Daoy (cell line): ENCODE measurements around the gene SNX11. TPM values are rescaled to one million over a fixed set of nuclear protein-coding genes. Genes with fewer than 3 reads are reported as not detected.

Experiments
- DNase-seq: peaks from one replicate; pipeline ENCODE4 v3.0.0-alpha.2; 2015; ENCODE audit warnings: low read depth
- total RNA-seq: library from RNA; depleted of rRNA; stranded (reverse); fragments of >200 nt; shearing (Covaris generic); gene quantifications from 2 replicates; pipeline ENCODE4 v1.2.3, GENCODE V29; 2014

Gene SNX11
- total RNA-seq, 1 experiment from 2014 or later: 8.2 TPM

DNA sequence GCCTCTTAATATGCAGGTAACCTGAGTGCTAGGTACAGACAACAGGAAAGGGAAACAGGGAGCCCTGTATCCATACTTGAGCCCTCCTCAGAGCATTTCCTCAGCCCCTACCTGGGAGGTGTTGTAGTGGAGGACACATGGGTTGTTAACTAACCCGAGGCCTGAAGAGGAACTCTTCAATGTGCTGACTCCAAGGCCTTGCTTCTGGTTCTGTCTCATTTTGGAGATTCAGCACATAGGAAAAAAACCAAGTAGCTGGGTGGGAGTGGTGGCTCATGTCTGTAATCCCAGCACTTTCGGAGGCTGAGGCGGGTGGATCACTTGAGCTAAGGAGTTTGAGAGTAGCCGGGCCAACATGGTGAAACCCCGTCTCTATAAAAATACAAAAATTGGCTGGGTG is 24.8 kb downstream of the SNX11 start:
- no peak for DNase-seq

DNA sequence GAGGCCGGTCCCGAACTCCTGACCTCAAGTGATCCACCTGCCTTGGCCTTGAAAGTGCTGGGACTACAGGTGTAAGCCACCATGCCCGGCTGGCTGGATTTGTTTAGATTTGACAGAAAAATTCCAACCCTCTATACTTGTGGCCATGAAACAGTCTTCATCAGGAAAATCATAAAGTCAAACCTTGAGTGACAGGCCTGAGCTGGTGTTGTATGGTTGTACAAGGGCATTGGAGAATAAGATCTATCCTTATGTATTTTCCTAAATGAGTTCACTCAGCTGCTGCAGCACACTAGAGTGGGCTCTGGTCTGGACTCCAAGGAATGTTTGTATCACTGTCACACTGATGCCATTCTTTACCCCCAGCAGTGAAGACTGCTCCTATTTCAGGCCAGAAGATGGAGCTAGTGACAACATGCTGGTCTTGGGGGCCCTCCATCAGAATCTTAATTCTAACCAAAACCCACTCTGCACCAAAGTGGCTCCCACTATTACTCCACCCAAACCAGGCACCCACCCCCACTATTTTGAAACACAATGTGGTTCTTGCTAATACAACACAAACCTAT is 27.4 kb downstream of the SNX11 start:
- DNase-seq: no peak

DNA sequence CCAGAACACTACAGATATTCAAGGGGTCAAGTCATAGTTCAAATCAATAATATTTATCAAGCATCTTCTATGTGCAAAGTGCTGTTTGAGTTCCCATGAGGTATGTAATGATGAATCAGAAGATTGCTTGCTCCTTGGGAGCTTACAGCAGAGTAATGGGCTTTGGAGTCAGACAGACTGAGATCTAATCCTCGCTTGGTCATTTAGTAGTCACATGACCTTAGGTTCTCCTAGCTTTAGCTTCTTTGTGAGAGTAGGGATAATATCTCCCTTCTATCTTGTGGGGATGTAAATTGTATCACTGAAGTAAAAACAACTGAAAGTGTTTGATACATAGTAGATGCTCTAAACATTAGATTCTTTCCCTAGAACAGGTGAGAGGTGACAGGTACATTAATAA is 30.1 kb downstream of the SNX11 start:
- DNase-seq: no peak

DNA sequence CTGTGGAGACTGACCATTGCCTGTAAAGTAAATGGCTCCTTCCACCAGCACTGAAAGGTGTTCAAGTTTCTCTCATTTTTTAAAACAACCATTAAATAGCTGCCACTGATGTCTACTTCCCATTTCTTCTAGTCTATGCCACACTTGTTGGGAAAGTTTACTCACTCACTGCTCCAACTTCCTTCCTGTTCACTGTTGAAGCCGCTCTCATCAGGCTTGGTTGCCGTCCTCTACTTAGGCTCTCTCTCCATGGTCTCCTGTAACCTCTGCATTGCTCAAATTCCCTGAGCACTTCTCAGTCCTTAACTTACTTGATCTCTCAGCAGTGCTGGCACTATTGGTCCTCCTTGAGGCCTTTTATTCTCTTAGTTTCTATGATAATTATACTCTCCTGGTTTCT is 32.4 kb downstream of the SNX11 start:
- no peak for DNase-seq

DNA sequence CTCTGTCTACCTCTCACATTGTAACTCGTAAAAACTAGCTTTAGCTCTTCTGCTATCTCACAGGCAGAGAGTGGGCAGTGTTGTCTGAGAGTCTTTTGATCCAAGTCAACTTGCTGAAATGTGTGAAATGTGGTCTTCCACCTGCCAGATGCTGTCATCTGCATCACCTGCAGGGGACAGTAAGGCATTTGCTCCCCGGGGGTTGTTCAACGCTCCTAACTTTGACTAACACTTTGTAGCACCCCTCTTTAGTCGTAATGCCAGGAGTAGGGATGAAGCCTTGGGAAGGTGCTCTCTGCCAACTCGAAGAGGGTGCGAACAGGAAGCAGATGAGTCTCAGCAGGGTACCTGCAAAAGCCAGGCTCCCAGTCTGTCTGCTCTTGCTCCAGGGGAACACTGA is 36.1 kb downstream of the SNX11 start:
- no peak for DNase-seq

DNA sequence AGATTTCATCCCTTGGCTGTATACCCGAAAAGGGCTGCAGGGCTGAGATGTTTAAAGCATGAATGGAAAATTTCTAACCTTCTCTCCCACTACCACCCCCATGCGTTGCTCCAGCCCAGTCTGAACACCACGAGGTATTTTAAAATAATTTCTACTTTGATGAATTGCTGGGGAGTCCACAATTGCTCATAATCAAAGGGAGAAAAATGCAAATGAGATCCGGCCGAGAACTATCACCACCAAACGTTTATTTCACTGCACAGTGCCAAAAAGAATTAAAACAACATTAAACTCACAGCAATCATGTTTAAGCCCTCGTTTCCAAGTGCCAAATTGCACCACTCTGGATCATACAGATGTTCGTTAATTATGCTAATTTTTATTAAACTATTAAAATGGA is 36.7 kb downstream of the SNX11 start:
- DNase-seq: no peak

DNA sequence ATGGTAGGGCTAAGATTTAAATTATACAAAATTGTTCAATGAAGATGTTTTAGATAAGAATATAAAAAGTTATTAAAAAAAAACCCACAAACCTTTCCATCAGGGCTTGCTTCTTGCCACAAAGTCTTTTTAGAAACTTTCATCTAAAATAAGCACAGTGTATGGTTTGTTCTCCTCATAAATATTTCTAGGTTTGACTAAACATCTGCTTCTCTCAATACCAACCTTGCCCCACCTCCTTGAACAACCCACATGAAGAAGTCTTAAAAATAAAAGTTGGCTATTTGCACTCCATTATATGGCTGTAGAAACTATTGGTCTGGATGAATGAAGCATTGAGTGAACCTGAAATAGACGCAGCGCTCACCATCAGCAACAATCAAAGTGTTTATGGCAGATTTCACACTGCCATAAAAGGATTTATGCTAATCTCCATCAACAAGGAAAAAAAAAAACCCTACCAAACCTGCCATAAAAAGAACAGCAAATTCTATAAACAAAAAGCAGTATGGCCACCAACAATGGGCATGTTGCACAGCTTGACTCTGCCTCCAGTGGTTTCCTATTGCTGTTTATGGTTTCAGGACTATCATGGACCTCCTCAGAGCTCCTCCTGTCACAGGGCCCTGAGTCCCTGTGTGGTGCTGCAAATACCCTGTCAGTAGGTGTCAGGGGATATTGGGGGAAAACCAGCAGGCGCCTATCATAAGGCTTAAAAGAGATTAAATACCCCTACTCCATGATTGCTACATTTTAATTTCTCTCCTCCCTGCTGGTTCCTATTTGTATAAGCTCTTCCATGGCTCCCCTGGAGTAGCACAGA is 37.6 kb downstream of the SNX11 start:
- DNase-seq: no peak

DNA sequence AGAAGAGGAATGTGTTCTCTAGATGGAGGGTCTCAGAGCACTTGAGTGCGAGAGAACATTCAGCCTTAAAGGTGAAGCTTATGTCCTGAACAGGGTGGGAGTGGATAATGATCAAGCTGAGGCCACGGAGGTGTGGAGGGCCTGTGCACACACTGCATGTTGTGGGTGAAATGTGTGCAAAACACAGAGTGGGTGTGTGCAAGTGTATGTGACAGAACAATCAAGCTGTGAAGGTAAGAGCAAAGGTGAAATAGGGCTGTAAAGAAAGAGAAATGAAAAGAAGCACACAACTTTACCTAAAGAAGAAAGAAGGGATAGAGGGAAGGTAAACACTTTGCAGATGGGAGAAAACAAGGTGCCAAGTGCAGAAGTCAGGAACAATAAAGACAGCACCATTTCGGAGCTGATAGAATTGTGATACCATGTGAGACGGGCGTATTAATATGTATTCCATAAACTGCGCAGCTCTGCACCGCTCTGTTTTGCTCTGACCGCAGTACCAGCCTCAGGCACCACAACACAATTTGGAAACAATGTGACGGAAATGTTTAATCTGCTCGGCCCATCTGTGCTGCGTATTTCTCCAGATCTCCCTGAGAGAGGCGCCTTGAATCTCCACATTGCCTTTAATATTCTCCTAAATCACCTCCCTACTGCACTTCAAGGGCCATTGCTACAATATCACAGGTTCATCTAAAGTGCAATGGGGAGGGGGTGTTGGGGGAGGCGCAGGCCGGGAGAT is 40.6 kb downstream of the SNX11 start:
- no peak for DNase-seq

DNA sequence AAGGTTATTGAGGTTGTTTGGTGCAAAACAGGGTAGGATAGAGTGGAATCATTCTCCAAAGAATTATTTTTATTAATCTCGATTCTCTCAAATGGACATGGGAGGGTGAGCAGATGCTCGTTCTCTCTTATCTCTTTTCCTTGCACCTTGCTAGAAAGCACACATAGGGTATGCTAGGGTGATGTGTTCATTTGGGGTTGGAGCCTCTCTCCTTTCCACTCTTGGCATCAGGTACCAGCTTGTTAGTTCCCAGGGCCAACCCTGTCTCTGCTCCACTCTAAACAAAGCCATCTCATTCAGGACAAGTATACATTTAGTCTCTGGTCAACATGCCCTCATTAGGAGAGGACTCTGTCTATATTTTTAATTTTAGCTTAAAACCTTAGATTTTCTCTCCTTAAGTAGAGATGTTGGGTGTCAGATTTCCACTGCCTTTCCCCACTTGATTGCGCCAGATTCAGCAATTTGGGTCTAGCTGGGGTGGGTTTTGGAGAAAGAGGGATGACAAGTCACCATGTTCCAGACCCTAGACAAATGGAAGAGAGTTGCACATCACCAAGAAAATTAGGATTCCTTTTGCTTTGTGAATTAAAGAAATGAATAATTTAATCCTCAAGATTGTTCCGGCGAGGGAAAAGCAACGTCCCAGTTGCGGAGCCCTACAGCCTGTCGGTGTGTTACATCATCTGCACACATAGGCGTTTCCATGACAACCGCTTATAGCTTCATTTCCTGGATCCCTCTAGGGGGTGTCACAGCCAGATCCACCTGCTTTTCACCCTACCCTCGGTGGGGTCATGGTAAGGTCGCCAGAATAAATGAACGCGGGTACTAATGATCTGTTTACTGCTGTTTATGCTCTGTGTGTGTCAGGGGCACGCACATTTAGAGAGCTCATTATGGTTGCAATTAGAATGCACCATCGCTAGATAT is 41.6 kb downstream of the SNX11 start:
- no peak for DNase-seq

DNA sequence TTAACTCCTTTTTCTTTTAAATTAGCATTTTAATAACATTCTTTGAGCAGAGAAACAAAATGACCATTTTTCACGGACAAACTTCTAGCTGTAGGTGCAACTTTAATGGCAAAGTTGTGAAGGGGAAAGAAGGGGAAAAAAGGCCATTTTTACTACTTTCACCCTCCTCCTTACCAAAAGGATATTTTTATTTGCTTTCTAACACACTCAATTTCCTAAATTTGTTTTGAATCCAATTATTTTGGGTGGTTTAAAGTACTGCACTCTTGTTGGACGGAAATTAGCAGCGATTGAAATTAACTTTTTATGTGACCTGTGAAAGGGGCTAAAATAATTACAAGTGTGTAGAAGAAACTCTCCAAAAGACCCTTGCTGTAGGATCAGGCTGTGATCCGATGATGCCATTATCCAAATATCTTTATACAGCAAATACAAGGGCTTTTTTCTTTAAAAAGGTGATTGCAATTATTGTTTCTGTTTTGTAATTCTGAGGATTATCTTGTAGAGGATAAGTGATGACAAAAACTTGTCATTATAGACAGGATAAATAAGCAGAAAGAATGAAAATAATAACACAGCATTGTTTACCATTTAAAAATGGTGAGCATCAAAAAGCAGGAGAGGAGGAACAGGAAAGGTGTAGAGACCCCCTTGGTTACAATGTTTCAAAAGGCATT is 42.4 kb downstream of the SNX11 start:
- no peak for DNase-seq

DNA sequence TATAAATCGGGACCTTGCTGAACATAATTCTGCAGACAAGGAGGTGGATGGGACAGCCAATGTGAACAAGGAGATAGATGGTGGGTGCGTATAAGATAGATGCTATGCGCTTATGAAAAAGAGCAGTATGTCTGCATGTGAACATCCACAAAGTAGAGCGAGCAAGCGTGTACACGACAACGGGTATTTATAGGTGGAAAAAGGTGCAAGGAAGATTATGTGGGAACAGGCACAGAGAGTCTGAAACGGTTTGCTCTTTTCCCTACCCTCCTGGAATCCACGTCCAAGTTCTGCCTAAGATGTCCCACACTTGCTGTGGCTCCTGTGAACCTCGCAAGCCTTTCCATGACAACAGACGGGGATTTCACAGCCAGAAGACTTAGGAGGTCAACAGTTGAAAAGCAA is 43.0 kb downstream of the SNX11 start:
- DNase-seq: no peak

DNA sequence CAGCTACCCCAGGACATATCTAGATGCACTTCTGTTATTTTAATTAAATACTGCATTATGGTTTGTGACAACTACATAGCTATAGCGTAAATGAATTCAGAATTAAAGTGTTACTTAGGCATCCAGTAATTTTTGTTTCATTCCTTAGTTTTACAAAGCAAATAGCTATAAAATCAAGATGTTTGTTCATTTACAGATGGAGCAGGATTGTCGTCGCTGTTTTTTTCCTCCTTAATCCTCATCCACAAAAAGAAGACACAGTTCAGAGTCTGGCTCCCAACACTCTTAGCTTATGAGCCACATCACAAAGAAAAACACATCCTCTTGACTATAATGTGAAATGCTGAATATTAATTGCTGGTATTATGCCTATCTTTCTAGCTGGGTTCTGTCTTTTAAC is 43.7 kb downstream of the SNX11 start:
- no peak for DNase-seq

DNA sequence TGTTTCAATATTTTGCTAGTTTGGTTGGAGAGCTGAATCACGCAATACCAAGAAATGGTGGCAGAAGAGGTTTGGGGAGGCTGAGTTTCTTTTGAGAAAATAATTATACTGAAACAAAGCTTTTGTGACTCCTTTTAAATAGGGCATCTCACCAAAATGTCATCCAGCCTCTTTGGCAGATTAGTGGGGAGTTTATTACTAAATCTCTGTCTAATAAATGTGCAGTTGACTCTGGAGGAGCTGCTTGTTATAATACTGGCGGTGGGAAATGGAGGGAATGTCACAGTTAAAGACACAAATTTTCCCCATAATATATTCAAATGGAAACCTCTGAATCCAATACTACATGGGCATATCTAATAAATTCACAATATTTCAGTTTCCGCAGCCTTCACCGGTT is 44.7 kb downstream of the SNX11 start:
- DNase-seq: no peak

DNA sequence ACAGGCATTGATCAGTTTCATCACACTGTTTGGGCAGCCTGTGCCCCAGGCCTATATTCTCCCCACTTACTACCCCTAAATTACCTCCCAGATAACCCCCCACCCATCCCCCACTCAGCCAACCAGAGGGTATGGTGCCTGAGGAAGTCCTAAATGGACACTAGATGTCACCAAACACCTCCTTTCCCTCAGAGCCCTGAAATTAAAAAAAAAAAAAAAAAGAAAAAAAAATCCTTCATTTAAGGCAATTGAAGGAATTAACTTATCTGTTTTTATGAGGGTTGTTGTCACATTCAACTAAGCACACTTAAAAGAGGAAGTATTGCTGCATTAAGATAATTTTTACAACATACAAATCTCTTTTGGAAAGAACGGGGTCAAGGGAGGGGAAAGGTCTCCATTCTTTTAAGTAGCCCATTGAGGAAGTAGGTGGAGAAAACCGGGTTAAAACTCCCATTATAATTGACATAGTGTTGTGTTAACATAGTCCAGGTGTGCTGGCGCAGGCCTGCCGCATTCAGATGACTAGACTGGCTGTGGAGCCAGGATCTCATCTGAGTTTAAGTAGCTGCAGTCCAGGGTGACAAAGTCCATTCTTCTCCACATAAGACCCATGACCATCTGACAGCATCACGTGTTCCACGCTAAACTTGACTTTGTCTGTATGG is 46.3 kb downstream of the SNX11 start:
- peak; percentile 41 for DNase-seq

DNA sequence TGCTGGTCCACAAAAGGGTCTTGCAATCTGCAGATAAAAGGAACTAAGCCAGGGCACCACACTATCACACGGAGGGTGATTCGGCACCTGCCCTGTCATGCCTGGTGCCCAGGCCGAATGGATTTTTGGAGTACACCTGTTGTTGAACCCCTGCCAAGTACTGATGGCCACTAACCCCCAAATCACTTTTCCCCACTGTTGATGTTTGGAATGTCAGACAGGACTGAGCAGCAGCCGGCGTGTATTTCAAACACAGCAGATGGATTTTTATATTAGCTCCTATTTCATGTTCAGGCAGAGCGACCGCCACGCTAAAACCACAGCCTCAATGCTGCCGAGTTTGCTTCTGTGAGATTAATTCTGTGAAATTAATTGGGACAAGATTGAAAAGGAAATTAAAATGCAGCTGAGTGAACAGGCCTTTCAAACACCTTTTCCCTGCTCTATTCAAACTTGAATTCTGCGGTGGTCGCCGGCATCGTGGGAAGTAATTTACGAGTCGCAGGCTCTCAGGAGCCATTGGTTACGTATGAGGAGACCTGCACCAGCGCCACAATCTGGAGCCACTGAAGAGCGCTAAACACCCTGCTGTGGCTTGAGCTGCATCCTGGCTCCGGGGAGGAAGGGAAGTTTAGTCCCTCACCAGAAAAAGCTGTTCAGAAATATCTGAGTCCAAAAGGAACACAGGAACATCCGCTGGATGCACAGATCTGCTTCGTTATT is 48.5 kb downstream of the SNX11 start:
- no peak for DNase-seq

DNA sequence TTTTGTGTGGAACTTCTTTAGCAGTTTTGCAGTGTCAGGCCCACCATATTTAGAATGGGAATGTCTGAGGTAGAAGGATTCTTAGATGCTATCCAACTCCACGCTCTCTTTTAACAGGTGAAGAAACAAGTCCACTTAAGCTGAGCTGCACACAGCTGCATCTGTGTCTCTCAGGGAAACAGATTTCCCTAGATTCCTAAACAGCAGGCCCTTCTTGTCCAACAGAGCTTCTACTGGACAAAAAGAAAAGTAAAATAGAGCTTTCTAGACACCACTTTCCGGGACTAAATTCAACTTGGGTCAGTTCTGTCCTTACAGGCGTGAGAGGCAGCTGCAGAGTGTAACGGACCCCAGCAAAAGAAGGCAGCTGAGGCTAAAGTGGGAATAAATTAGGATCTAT is 51.7 kb downstream of the SNX11 start:
- no peak for DNase-seq

DNA sequence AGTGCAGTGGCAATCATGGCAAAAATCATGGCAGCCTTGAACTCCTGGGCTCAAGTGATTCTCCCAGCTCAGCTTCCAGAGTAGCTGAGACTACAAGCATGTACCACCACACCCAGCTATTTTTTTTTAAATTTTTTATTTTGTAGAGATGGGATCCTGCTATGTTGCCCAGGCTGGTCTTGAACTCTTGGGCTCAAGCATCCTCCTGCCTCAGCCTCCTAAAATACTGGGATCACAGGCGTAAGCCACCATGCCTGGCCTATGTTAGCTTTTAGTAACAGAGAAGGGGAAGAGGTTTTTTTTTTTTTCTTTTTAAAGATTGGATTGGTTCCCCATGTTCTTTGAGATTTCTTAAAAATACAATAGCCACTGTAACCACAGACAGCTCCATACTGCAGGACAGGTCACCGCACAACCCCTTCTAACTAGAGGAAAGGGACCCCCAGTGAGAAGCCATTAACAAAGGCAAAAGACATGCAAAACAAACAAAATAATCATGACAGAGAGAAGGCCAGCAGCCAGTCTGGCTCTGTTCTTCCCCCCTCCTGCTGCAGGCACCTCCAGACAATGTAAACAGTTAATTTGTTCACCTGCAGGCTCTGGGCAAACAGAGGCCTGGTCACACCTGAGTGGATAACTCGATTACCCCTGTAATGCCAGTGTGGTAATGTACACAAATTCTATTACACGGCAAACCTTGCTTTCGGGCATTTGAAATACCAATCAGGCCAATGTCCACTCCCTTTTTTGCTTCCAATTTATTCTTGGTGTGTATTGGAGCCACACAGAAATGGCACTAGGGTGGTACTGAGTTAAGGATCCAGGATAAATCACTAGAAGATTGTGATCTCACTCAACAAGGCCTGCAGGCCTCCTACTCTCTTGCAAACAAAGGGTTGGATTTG is 52.9 kb downstream of the SNX11 start:
- no peak for DNase-seq

DNA sequence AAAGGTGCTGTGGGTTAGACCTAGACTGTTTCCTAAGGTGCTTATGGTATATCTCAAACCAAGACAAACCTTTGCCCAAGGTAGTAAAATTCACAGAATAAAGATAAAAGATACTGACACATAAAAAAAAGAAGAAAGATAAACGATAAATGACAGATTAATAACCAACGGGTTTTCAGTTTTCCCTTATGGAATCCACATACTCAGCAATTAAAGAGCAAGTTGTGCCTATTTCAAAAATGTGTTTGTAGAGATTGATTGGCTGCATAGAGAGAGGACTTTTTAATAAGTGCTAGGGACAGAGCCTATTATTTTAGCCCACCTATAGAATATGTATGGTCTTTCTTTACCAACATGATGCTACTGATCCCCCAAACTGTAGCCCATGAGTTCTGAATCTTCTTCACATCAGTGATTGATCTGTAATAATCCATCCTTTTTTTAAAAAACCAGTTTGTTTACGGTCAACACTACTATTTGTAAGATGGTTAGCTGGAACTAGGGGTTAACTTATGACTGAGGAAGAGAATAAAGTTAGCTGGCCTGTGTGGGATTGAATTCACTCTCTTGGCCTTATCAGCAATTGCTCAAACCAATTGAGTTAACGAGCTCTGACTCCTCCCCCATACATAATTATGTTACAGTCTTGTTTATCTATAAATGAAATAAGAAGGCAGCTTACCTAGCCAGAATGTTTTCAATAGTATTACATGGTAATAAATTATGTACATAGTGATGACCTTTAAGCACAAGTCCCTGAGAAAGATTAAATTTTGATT is 53.8 kb downstream of the SNX11 start:
- no peak for DNase-seq
